OCI-LY3 (cell line): Measurements from ENCODE around the gene ESRRB.

Experiments used
- EZH2phosphoT487 ChIP-seq: fragments of 200-600 bp; shearing (Covaris generic); IDR thresholded peaks from 2 replicates; pipeline ENCODE4 v1.6.1; 2018; ENCODE audit warnings: antibody characterized with exemption, mixed run types, low read depth
- TF ChIP-seq, protein P1 (sequence below): fragments of 200-600, 300-600 bp; sonication (generic); IDR thresholded peaks from 2 replicates; pipeline ENCODE4 v1.5.1; 2014; ENCODE audit warnings: antibody characterized with exemption, low read length, low read depth

DNA sequence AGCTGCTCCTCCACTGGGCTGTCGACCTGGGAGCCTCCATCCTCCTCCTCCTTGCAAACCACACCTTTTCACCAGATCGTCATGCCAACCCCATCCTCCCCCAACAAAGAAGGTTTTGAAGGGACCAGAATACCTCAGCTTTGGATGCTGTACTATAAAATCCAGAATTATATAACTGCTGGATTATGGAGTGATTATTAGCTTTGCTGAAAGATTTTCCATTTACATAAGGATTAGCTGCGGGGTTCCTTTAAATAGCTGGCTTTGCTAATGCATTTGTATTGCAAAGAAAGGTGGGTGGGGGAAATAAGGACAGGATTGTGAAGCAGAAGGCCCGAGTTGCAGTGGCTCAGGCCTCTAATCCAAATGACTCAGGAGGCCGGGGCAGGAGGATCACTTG is 36.6 kb downstream of the ESRRB start:
- TF ChIP-seq, protein P1, sequence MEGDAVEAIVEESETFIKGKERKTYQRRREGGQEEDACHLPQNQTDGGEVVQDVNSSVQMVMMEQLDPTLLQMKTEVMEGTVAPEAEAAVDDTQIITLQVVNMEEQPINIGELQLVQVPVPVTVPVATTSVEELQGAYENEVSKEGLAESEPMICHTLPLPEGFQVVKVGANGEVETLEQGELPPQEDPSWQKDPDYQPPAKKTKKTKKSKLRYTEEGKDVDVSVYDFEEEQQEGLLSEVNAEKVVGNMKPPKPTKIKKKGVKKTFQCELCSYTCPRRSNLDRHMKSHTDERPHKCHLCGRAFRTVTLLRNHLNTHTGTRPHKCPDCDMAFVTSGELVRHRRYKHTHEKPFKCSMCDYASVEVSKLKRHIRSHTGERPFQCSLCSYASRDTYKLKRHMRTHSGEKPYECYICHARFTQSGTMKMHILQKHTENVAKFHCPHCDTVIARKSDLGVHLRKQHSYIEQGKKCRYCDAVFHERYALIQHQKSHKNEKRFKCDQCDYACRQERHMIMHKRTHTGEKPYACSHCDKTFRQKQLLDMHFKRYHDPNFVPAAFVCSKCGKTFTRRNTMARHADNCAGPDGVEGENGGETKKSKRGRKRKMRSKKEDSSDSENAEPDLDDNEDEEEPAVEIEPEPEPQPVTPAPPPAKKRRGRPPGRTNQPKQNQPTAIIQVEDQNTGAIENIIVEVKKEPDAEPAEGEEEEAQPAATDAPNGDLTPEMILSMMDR: no peak
- TF ChIP-seq EZH2phosphoT487: no peak
